Nucleus accumbens (tissue), 56 donors: Measurements from ENCODE around the gene SMCHD1.

ENCODE experiments used
- DNase-seq, 56 donors: peaks; one replicate each; lab custom pipeline; 2025; lab: John Stamatoyannopoulos, UW

SMCHD1 gene

GRCh38 chr18:2655178-2655953 lies at the start of gene SMCHD1:
SMCHD1 (plus strand) TSS chr18:2655726; CDS start chr18:2656076, 350 bp downstream.
- DNase-seq = peak in 55 of 56 donors; percentile 19 to 95 (median 84)

- DNase-seq = no peak
These were observed 49.2 kb upstream of the SMCHD1 start for GRCh38 chr18:2606335-2606734.

- DNase-seq = no peak
These were observed 45.9 kb upstream of the SMCHD1 start for GRCh38 chr18:2609604-2610003.

GRCh38 chr18:2610549-2610948 lies 45.0 kb upstream of the SMCHD1 start:
- DNase-seq = no peak

GRCh38 chr18:2612996-2613395 lies 42.5 kb upstream of the SMCHD1 start:
- no peak for DNase-seq

GRCh38 chr18:2617401-2617998 lies 38.0 kb upstream of the SMCHD1 start:
- DNase-seq = no peak

- DNase-seq = no peak
These were observed 37.5 kb upstream of the SMCHD1 start for GRCh38 chr18:2618009-2618408.

GRCh38 chr18:2625217-2625616 lies 30.3 kb upstream of the SMCHD1 start:
- DNase-seq = no peak

- no peak for DNase-seq
These were observed 27.7 kb upstream of the SMCHD1 start for GRCh38 chr18:2627821-2628276.

- no peak for DNase-seq
These were observed 26.5 kb upstream of the SMCHD1 start for GRCh38 chr18:2629003-2629402.

- DNase-seq = no peak
These were observed 19.9 kb upstream of the SMCHD1 start for GRCh38 chr18:2635586-2635985.

- DNase-seq = no peak
These were observed 19.3 kb upstream of the SMCHD1 start for GRCh38 chr18:2636126-2636631.

- DNase-seq = no peak
These were observed 13.9 kb upstream of the SMCHD1 start for GRCh38 chr18:2641638-2642037.

GRCh38 chr18:2642771-2643170 lies 12.8 kb upstream of the SMCHD1 start:
- DNase-seq = no peak

GRCh38 chr18:2644535-2644934 lies 11.0 kb upstream of the SMCHD1 start:
- no peak for DNase-seq

- DNase-seq = no peak
These were observed 3.5 kb upstream of the SMCHD1 start for GRCh38 chr18:2651981-2652380.

- no peak for DNase-seq
These were observed 2.1 kb upstream of the SMCHD1 start for GRCh38 chr18:2653467-2653866.

- DNase-seq = no peak
These were observed 1.2 kb upstream of the SMCHD1 start for GRCh38 chr18:2654169-2654927.

- peak in 7 of 56 donors; percentile 34 to 79 (median 52) for DNase-seq
These were observed 673 bp upstream of the SMCHD1 start for GRCh38 chr18:2654928-2655177.

- DNase-seq = peak in 12 of 56 donors; percentile 31 to 65 (median 50)
These were observed 369 bp downstream of the SMCHD1 start for GRCh38 chr18:2655954-2656236.

GRCh38 chr18:2656237-2656980 lies 883 bp downstream of the SMCHD1 start:
- DNase-seq = peak in 28 of 56 donors; percentile 8 to 58 (median 42)
